Measurements from ENCODE around the gene ZNF155.

Gene ZNF155

GRCh38 chr19:43956827-43957226, 27.2 kb upstream of the ZNF155 start:
- TF ChIP-seq POU2F2 (IDR thresholded peaks at IDR 0.05; ENCODE audit: low read depth, low read length) (no peak), SPI1 (IDR thresholded peaks at IDR 0.05; ENCODE audit: low read depth, low read length) (peak; percentile 84)
- DNase-seq (ENCODE audit: insufficient read length, low spot score) (no peak), FAIRE-seq (no peak)

- FAIRE-seq (no peak), DNase-seq (ENCODE audit: insufficient read length, low spot score) (no peak)
- no peak for TF ChIP-seq POU2F2 (IDR thresholded peaks at IDR 0.05; ENCODE audit: low read depth, low read length)
- TF ChIP-seq TAF1 (IDR thresholded peaks at IDR 0.05; ENCODE audit: low read depth, low read length): no peak
- no peak for TF ChIP-seq POLR2AphosphoS5 (IDR thresholded peaks at IDR 0.05; ENCODE audit: low read depth, low read length)
- no peak for TF ChIP-seq POLR2A (IDR thresholded peaks at IDR 0.05; ENCODE audit: low read depth, low read length)
- TF ChIP-seq PAX5 (IDR thresholded peaks at IDR 0.05; ENCODE audit: insufficient read depth, low read length, severe bottlenecking): no peak
- TF ChIP-seq SPI1 (IDR thresholded peaks at IDR 0.05; ENCODE audit: low read depth, low read length): no peak
Observed at GRCh38 chr19:43957891-43958290, 26.1 kb upstream of the ZNF155 start.

DNA sequence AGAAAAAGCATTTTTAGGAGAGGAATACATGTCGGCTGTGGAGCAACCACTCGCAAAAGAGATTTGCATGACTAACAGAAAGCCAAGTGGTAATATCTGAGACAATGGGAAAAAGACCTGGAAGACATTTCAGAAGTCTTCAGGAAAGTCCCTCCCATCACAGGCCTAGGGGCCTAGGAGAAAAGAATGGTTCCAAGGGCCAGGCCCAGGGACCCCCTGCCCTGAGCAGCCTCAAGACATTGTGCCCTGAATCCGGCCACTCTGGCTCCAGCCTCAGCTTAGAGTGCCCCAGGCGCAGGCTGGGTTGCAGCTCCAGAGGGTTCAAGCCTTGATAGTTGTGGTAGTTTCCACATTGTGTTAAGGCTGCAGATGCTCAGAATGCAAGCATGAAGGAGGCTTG, 23.6 kb upstream of the ZNF155 start:
- FAIRE-seq (no peak), DNase-seq (ENCODE audit: insufficient read length, low spot score) (no peak)
- TF ChIP-seq POLR2AphosphoS5 (IDR thresholded peaks at IDR 0.05; ENCODE audit: low read depth, low read length) (no peak), SPI1 (IDR thresholded peaks at IDR 0.05; ENCODE audit: low read depth, low read length) (no peak), POLR2A (IDR thresholded peaks at IDR 0.05; ENCODE audit: low read depth, low read length) (no peak), TAF1 (IDR thresholded peaks at IDR 0.05; ENCODE audit: low read depth, low read length) (no peak), POU2F2 (IDR thresholded peaks at IDR 0.05; ENCODE audit: low read depth, low read length) (no peak), PAX5 (IDR thresholded peaks at IDR 0.05; ENCODE audit: insufficient read depth, low read length, severe bottlenecking) (no peak)

DNA sequence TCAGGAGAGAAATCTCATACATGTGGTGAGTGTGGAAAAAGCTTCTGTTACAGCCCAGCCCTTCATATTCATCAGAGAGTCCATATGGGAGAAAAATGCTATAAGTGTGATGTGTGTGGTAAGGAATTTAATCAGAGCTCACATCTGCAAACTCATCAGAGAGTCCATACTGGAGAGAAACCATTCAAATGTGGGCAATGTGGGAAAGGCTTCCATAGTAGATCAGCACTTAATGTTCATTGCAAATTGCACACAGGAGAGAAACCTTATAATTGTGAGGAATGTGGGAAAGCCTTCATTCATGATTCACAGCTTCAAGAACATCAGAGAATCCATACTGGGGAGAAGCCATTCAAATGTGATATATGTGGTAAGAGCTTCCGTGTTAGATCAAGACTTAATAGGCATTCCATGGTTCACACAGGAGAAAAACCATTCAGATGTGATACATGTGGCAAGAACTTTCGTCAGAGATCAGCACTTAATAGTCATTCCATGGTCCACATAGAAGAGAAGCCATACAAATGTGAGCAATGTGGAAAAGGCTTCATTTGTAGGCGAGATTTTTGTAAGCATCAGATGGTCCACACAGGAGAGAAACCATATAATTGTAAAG, 17.8 kb upstream of the ZNF155 start:
- no peak for TF ChIP-seq SPI1 (IDR thresholded peaks at IDR 0.05; ENCODE audit: low read depth, low read length)
- TF ChIP-seq POLR2AphosphoS5 (IDR thresholded peaks at IDR 0.05; ENCODE audit: low read depth, low read length): no peak
- TF ChIP-seq TAF1 (IDR thresholded peaks at IDR 0.05; ENCODE audit: low read depth, low read length): no peak
- no peak for TF ChIP-seq POU2F2 (IDR thresholded peaks at IDR 0.05; ENCODE audit: low read depth, low read length)
- no peak for TF ChIP-seq POLR2A (IDR thresholded peaks at IDR 0.05; ENCODE audit: low read depth, low read length)
- DNase-seq (ENCODE audit: insufficient read length, low spot score) (no peak), FAIRE-seq (no peak)

GRCh38 chr19:43976732-43977131, 7.3 kb upstream of the ZNF155 start:
- DNase-seq (ENCODE audit: insufficient read length, low spot score) (no peak), FAIRE-seq (no peak)
- TF ChIP-seq POLR2AphosphoS5 (IDR thresholded peaks at IDR 0.05; ENCODE audit: low read depth, low read length) (no peak), SPI1 (IDR thresholded peaks at IDR 0.05; ENCODE audit: low read depth, low read length) (no peak), POU2F2 (IDR thresholded peaks at IDR 0.05; ENCODE audit: low read depth, low read length) (no peak), TAF1 (IDR thresholded peaks at IDR 0.05; ENCODE audit: low read depth, low read length) (no peak), POLR2A (IDR thresholded peaks at IDR 0.05; ENCODE audit: low read depth, low read length) (no peak), PAX5 (IDR thresholded peaks at IDR 0.05; ENCODE audit: insufficient read depth, low read length, severe bottlenecking) (no peak)

- TF ChIP-seq SPI1 (IDR thresholded peaks at IDR 0.05; ENCODE audit: low read depth, low read length) (no peak), TAF1 (IDR thresholded peaks at IDR 0.05; ENCODE audit: low read depth, low read length) (no peak), PAX5 (IDR thresholded peaks at IDR 0.05; ENCODE audit: insufficient read depth, low read length, severe bottlenecking) (no peak), POU2F2 (IDR thresholded peaks at IDR 0.05; ENCODE audit: low read depth, low read length) (no peak), POLR2AphosphoS5 (IDR thresholded peaks at IDR 0.05; ENCODE audit: low read depth, low read length) (no peak), POLR2A (IDR thresholded peaks at IDR 0.05; ENCODE audit: low read depth, low read length) (no peak)
- no peak for DNase-seq (ENCODE audit: insufficient read length, low spot score)
- FAIRE-seq: no peak
Observed at GRCh38 chr19:43983544-43983911, 460 bp upstream of the ZNF155 start.

- TF ChIP-seq PAX5 (IDR thresholded peaks at IDR 0.05; ENCODE audit: insufficient read depth, low read length, severe bottlenecking): no peak
- no peak for TF ChIP-seq SPI1 (IDR thresholded peaks at IDR 0.05; ENCODE audit: low read depth, low read length)
- no peak for TF ChIP-seq POLR2A (IDR thresholded peaks at IDR 0.05; ENCODE audit: low read depth, low read length)
- TF ChIP-seq POLR2AphosphoS5 (IDR thresholded peaks at IDR 0.05; ENCODE audit: low read depth, low read length): no peak
- TF ChIP-seq TAF1 (IDR thresholded peaks at IDR 0.05; ENCODE audit: low read depth, low read length): no peak
- no peak for TF ChIP-seq POU2F2 (IDR thresholded peaks at IDR 0.05; ENCODE audit: low read depth, low read length)
- FAIRE-seq (no peak), DNase-seq (ENCODE audit: insufficient read length, low spot score) (no peak)
Observed at GRCh38 chr19:43984687-43985000, 656 bp downstream of the ZNF155 start.

GRCh38 chr19:43997631-43998290, 13.8 kb downstream of the ZNF155 start:
- no peak for TF ChIP-seq POLR2A (IDR thresholded peaks at IDR 0.05; ENCODE audit: low read depth, low read length)
- no peak for TF ChIP-seq POLR2AphosphoS5 (IDR thresholded peaks at IDR 0.05; ENCODE audit: low read depth, low read length)
- TF ChIP-seq POU2F2 (IDR thresholded peaks at IDR 0.05; ENCODE audit: low read depth, low read length): no peak
- TF ChIP-seq TAF1 (IDR thresholded peaks at IDR 0.05; ENCODE audit: low read depth, low read length): no peak
- no peak for TF ChIP-seq PAX5 (IDR thresholded peaks at IDR 0.05; ENCODE audit: insufficient read depth, low read length, severe bottlenecking)
- no peak for TF ChIP-seq SPI1 (IDR thresholded peaks at IDR 0.05; ENCODE audit: low read depth, low read length)
- DNase-seq (ENCODE audit: insufficient read length, low spot score): no peak
- no peak for FAIRE-seq

GRCh38 chr19:44002212-44002565, 18.2 kb downstream of the ZNF155 start:
- DNase-seq (ENCODE audit: insufficient read length, low spot score) (no peak), FAIRE-seq (no peak)
- TF ChIP-seq POLR2AphosphoS5 (IDR thresholded peaks at IDR 0.05; ENCODE audit: low read depth, low read length): no peak
- TF ChIP-seq SPI1 (IDR thresholded peaks at IDR 0.05; ENCODE audit: low read depth, low read length): no peak
- TF ChIP-seq PAX5 (IDR thresholded peaks at IDR 0.05; ENCODE audit: insufficient read depth, low read length, severe bottlenecking): no peak
